ENCODE measurements around the gene ZBED4.

Gene ZBED4

GRCh38 chr22:49889071-49889470 lies 35.4 kb downstream of the ZBED4 start:
- H3K27me3 ChIP-seq (ENCODE audit: control insufficient read depth, insufficient read depth, low read length) = no peaks in the 10 kb centered on the region
- H3K9ac ChIP-seq = no peak overlapping the region
- H3K4me2 ChIP-seq (ENCODE audit: low read length) = no peak overlapping the region
- H3K4me1 ChIP-seq = no peaks in the 10 kb centered on the region
- no peaks in the 10 kb centered on the region for H3K9me3 ChIP-seq (ENCODE audit: control insufficient read depth, low read length)
- no peak overlapping the region for H3K4me3 ChIP-seq (ENCODE audit: low read depth, low read length)
- no peaks in the 10 kb centered on the region for H3K36me3 ChIP-seq (ENCODE audit: control insufficient read depth, insufficient read depth, low read length)
- H3K27ac ChIP-seq = no peak overlapping the region
- peaks cover 4% of the 10 kb centered on the region for H3K79me2 ChIP-seq
- no peak for TF ChIP-seq CTCF (IDR thresholded peaks at IDR 0.05)
- no peak overlapping the region for H2AFZ ChIP-seq

GRCh38 chr22:49892226-49892899 lies 38.7 kb downstream of the ZBED4 start:
- H3K4me2 ChIP-seq (ENCODE audit: low read length) = no peak overlapping the region
- TF ChIP-seq CTCF (IDR thresholded peaks at IDR 0.05) = no peak
- no peak overlapping the region for H3K27ac ChIP-seq
- no peaks in the 10 kb centered on the region for H3K9me3 ChIP-seq (ENCODE audit: control insufficient read depth, low read length)
- H3K4me1 ChIP-seq = no peaks in the 10 kb centered on the region
- no peaks in the 10 kb centered on the region for H3K36me3 ChIP-seq (ENCODE audit: control insufficient read depth, insufficient read depth, low read length)
- H2AFZ ChIP-seq = no peak overlapping the region
- no peak overlapping the region for H3K4me3 ChIP-seq (ENCODE audit: low read depth, low read length)
- no peaks in the 10 kb centered on the region for H3K27me3 ChIP-seq (ENCODE audit: control insufficient read depth, insufficient read depth, low read length)
- H3K79me2 ChIP-seq = no peaks in the 10 kb centered on the region
- H3K9ac ChIP-seq = no peak overlapping the region

GRCh38 chr22:49893025-49893424 lies 39.4 kb downstream of the ZBED4 start:
- Histone ChIP-seq H3K9me3 (ENCODE audit: control insufficient read depth, low read length) (no peaks in the 10 kb centered on the region), H3K9ac (no peak overlapping the region), H3K4me2 (ENCODE audit: low read length) (no peak overlapping the region), H3K36me3 (ENCODE audit: control insufficient read depth, insufficient read depth, low read length) (no peaks in the 10 kb centered on the region), H2AFZ (no peak overlapping the region), H3K4me1 (no peaks in the 10 kb centered on the region), H3K79me2 (no peaks in the 10 kb centered on the region), H3K27ac (no peak overlapping the region), H3K4me3 (ENCODE audit: low read depth, low read length) (no peak overlapping the region), H3K27me3 (ENCODE audit: control insufficient read depth, insufficient read depth, low read length) (no peaks in the 10 kb centered on the region)
- no peak for TF ChIP-seq CTCF (IDR thresholded peaks at IDR 0.05)

GRCh38 chr22:49894322-49895054 lies 40.8 kb downstream of the ZBED4 start:
- Histone ChIP-seq H3K79me2 (no peaks in the 10 kb centered on the region), H3K36me3 (ENCODE audit: control insufficient read depth, insufficient read depth, low read length) (no peaks in the 10 kb centered on the region), H3K27me3 (ENCODE audit: control insufficient read depth, insufficient read depth, low read length) (no peaks in the 10 kb centered on the region), H3K9ac (no peak overlapping the region), H3K4me2 (ENCODE audit: low read length) (no peak overlapping the region), H3K27ac (no peak overlapping the region), H3K4me3 (ENCODE audit: low read depth, low read length) (no peak overlapping the region), H3K9me3 (ENCODE audit: control insufficient read depth, low read length) (no peaks in the 10 kb centered on the region), H3K4me1 (no peaks in the 10 kb centered on the region), H2AFZ (no peak overlapping the region)
- TF ChIP-seq CTCF (IDR thresholded peaks at IDR 0.05) = no peak
